ENCODE measurements around the gene SOX1.

The SOX1 gene

DNA sequence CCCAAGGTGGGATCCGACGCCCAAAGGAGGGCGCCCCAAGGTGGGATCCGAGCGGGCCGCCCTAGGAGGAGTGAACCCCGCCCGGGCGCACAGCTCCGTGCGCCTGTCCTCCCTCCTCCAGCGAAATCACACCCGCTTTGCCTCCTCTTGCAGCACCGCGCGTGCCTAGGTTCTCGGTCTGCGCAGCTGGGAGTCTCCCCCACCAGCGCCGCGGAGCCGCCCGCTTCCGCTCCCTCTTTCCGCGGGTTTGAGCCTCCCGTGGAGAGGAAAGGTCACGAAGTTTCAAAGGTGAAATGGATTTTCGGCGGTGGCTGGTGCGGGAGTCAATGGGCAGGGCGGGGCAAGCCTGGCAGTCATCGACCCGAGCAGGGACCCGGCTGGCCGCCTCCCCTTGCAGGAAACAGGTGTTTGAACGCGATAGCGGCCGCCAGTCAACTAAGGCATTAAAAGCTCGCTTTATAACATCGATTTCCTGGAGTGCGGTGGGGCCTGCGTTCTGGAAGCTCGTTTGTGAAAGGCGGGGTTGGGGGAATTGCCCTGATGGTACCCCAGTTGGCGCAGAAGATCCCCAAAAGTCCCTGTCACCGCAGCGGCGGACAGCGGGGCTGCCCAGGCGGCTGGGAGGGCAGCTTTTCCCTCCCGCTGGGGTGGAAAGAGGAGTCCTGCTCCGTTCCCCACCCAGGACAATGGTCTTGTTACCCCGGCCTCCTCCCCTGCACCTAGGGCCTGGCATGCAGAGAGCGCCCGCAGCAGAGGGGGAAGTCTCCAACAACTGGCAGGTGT is 9.0 kb upstream of the SOX1 start:
- in situ Hi-C loops (cut with HindIII; ENCODE audit: low pct_ligation_motif_present, low pct_unique_long_range_greater_than_20kb, low sequenced_read_pairs) = no loop called here
- no peak for DNase-seq

DNA sequence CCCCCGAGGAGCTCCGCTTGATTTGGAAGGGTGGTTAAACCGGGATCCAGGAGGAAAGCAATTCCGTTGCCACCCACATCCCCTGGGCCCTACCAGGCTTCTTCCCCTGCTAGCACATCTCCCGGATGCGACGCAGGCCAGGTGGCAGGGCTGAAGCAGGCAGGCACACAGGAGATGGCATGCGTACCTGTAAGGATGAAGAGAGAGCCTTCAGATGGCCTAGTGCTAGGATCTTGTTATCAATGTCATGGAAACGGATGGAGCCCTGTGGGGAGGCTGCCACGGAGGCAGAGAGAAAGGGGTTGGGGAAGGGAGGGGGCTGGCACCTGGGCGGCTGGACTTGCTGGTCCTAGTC is 8.5 kb upstream of the SOX1 start:
- no peak for DNase-seq
- in situ Hi-C loops (cut with HindIII; ENCODE audit: low pct_ligation_motif_present, low pct_unique_long_range_greater_than_20kb, low sequenced_read_pairs) = no loop called here

DNA sequence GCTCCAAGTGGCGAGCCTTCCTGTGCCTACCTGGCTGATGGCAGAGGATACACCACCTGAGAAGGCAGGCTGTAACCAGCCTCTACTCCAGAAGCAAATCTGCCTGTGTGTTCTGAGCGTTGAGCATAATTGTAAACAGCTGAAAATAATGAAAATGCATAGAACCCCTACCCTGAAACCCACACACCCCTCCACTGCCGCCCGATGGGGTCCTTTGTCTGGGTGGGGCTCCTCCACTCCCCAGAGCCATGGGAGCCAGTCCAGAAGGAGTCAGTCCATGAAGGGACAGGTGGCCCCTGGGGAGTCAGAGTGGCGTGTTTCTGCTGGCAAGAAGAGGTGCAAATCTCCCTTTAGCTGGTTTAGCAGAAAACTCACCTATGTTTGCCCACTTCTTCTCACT is 8.0 kb upstream of the SOX1 start:
- in situ Hi-C loops (cut with HindIII; ENCODE audit: low pct_ligation_motif_present, low pct_unique_long_range_greater_than_20kb, low sequenced_read_pairs) = no loop called here

DNA sequence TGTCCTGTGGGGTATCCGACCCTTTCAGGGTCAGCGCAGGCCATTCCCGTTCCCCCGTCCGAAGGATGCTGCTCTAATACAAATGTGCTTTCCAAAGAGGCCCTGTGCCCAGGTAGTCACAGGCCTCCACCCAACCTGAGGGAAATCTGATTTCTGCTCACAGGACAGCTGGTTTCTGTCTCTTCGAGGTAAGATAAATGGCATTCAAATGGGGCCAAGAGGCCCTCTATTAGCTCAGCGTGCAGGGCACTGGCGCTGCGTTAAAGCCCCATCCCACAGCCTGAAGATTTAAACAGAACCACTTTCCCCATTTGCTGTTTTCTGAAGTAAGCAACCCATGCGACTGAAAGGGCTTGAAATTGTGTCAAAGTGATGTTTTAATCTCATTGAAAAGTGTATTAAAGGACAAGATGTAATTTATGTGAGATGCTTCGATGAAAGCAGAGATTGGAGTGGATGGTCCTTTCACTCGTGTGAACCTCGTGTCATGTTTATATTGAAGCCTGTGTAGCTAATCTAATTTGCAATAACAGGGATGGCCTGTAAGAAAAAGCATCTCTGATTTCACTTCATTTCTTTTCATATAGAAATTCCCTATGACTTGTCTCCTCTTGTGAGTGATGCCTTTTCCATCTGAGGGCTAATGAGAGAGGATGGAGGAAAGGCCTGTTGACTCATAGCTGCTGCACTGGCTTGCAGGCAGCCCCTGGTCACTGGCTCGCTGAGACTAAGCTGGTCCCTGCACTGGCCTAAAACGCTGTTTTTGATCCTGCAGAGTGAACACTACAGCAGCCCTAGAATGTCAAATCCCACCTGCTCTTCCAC is 7.3 kb upstream of the SOX1 start:
- no peak for DNase-seq
- in situ Hi-C loops (cut with HindIII; ENCODE audit: low pct_ligation_motif_present, low pct_unique_long_range_greater_than_20kb, low sequenced_read_pairs) = no loop called here

More for the DNA sequence above, 8.0 kb upstream of the SOX1 start:
- DNase-seq = no peak

DNA sequence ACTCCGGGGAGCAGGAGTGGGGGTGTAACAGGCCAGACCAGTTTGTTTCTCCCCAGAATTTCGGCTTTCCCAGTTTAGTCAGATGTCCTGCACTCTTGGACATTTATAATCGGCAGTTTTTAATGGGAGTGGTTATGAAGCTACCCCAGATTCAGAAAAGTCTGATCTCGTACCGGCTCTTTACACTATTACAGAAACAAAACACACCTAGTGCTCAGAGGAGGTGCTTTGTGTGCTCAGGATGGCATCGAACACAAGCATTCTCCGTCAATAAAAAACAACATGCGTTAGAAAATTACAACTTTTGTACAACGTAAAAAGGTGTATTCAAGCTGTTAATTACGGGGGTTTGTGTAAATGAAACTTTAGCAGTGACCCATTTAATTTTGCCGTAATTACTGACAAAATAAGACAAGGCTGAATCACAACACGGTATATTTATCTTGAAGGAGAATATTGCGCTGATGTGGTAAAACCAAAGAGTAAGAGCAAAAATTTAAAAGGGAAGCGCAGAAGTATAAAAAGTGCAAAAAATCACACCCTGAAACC is 6.6 kb upstream of the SOX1 start:
- in situ Hi-C loops (cut with HindIII; ENCODE audit: low pct_ligation_motif_present, low pct_unique_long_range_greater_than_20kb, low sequenced_read_pairs) = no loop called here
- DNase-seq = no peak

DNA sequence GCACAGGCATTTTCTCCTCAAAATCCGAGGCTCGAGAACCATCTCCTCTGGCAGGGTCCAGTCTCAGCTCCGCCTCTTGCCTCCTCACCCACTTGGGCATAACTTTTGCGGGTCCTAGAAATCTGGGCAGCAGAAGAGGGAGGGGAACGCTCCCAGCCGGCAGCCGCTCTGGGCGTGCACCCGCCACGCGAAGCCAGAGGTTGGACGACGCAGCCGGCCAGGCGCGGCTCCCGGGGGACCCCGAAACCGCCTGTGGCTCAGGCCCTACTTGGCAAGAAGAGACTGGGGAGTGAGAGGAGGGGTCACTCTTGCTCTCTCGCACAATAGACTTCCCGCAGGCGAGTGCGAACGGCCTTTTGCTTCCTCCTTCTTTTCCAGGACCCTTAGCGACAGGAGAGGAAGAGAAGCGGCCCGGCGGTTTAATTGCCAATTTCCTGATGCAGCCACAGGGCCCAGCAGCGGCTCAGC is 6.0 kb upstream of the SOX1 start:
- no peak for DNase-seq
- in situ Hi-C loops (cut with HindIII; ENCODE audit: low pct_ligation_motif_present, low pct_unique_long_range_greater_than_20kb, low sequenced_read_pairs) = no loop called here

DNA sequence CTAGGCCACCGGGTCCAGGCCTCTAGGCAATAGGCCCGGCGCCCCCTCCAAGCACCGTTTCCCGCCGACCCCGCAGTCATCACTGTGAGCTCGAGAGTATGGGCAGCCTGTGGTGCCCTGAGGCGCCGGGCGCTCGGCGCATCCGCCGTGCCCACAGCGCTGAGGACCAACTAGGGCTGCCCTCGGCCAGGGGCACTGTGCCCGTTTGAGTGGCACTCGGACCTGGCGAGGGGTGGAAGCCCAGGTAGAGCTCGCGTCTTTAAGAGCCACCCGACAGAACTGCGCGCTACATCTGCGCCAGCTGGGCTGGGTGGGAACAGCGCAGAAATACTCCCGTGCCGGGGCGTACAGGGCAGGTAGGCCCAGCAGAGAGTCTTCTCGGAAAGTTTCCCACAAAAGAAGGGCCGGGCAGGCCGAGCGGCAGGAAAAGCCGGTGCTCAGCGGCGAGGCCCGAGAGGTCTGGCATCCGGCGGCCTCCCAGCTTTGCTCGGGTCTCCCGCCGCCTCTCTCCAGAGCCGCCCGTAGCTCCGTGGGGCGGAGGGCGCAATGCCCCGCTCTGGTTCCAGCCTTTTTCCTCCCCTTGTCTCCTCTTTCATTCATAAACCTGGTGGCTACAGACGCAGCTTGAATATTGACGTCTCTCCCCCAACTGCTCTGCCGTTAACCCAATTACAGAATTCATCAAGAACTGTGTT is 5.4 kb upstream of the SOX1 start:
- DNase-seq = no peak
- in situ Hi-C loops (cut with HindIII; ENCODE audit: low pct_ligation_motif_present, low pct_unique_long_range_greater_than_20kb, low sequenced_read_pairs) = no loop called here

DNA sequence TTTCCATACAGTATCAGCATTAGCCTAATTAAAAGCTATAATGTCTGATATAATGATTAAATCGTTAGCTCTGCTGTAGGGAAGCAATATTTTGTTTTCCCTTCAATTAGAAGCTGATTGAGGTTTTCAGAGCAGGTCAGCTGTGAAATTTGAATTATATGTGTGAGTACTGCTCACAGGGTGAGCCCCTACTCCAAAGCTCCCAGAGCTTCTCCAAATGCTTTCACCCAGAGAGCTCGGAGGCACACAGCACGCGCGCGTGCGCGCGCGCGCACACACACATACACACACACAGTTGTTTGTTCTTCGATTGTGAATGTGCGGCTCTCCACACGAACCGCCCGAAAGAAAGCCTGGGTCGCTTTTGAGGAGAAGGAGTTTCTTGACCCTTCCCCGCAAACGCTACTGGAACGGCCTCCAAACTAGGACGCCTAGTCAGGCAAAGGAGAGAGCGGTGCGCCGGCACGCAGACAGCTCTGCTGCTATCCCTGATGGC is 4.8 kb upstream of the SOX1 start:
- in situ Hi-C loops (cut with HindIII; ENCODE audit: low pct_ligation_motif_present, low pct_unique_long_range_greater_than_20kb, low sequenced_read_pairs) = no loop called here
- DNase-seq = no peak

DNA sequence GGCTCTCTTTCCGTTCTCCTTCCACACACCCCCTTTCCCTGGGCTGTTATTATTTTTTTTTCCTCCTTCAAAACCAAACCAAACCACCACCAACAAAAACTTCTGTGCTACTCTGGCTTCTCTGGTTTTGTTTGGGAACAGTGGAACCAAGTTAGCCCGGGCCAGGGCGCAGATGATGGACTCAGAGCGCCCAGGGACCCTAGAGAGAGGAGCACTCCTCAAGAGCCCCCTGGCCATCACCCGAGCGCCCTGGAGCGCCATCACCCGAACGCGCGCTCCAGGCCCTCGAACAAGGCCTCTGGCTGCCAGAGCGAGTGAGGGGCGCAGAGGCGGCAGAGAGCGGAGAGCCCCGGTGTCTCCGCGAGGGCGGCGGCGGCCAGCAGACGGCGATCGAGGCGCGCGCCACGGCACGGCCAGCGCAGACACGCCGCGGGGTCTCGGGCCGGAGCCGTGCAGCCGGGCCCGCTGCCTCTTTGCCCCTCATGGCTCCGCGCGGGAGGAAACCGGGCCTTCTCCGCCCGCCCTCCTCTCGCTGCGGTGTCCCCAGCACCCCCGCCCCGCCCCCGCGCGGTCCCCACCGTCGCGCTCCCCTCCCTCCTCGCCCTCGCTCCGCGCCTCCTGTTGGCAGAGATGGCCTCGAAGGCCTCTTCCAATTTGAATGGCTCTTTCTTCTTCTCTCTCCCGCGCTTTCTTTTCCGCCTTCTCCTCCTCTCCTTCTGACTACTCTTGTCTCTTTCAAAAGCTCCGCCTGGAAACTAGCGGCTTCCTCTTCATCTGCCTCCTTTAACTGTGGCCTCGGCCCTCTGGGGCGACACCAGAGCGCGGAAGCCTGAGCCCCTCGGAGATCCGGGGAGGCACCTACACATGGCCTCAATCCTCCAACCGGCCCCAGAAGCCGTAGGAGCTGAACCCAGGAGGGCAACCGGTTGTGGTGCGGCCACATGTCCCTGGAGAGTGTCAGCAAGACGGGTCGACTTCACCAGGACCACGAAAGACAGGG is 4.1 kb upstream of the SOX1 start:
- in situ Hi-C loops (cut with HindIII; ENCODE audit: low pct_ligation_motif_present, low pct_unique_long_range_greater_than_20kb, low sequenced_read_pairs) = no loop called here
- DNase-seq = no peak

DNA sequence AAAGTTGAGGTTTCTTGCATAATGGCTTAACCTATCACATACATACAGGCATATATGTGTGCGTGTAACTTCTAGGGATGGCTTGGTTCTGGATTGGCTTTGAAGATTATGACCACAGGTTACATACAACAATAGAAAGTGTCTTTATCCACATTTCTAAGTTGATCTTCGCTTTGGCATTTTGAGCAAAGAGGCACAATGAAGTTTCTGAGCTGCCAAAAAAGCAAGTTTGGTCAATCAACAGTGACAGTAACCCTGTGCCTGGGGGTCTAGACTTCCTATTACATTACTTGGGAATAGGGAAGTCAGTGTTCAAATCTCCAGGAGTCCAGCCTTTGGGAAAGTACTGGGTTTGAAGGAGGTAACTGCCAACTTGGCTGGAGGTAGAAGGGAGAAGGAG is 3.1 kb upstream of the SOX1 start:
- DNase-seq = no peak
- in situ Hi-C loops (cut with HindIII; ENCODE audit: low pct_ligation_motif_present, low pct_unique_long_range_greater_than_20kb, low sequenced_read_pairs) = no loop called here

DNA sequence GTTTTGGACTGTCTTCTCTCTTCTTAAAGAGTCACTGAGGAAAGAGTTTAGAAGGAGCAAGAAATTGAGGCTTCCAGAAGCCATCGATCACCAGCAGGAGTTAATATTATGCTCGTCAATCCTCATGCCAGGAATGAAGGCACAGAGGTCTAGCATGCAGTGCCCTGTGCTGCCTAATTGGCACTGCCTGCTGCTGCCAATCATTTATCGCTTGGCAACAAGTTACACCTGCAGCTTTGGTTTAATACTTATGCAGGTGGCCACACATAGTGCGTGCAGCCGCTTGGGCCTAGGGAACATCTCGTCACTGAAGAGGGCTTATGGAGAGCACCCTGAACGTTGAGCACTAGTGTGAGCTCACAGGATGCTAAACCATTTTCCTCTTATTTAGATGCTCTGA is 2.7 kb upstream of the SOX1 start:
- in situ Hi-C loops (cut with HindIII; ENCODE audit: low pct_ligation_motif_present, low pct_unique_long_range_greater_than_20kb, low sequenced_read_pairs) = no loop called here

DNA sequence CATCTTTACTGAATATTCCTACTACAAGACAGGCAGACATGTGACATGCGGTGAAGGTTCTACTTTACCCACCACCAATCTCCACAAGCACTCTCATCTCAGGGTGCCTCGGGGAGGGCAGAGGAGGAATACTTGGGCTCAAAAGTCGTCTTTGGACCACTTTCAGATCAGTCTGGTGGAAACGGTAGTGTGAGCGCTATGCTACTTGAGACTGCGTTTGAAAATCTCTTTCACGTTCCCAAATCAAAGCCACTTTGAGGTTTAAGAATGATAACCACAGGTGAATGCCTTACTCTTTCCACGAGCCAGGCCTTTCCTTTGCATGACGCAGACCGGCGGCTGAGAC is 1.5 kb upstream of the SOX1 start:
- DNase-seq = no peak
- in situ Hi-C loops (cut with HindIII; ENCODE audit: low pct_ligation_motif_present, low pct_unique_long_range_greater_than_20kb, low sequenced_read_pairs) = no loop called here

More for the DNA sequence above, 2.7 kb upstream of the SOX1 start:
- DNase-seq = no peak

DNA sequence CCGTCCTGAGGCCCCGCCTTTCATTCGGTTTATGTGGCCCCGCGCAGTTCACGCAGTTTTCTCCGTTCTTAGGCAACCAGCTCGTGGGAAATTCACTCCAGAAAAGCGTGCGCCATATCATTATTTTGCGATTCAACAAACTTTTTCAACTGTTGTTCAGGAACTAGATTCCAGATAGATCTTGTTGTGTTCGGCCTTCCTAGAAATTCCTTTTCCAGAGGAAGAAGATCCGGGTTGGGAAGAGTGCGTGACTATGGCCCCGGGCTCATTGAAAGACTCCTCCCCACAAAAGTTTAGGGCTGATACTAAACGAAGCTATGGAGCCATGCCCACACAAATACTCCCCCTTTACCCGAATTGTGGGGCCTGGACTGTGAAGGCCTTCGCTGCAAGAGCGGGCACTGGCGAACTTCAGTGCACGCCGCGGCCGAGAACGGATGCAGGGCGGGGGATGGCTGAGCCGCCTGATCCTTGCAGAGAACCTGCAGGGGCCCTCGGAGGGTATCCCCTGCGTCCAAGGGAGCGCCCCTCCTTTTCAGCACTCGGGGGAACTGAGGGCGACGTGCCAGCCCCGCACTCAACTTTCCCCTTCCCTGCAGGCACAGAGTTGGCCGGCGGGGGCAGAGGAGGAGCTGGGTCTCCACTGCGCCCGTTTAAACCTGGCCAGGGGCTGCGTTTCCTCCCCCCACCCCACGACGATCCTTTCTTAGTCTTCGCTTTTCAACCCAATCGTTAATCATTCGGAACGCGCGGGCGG is 904 bp upstream of the SOX1 start:
- in situ Hi-C loops (cut with HindIII; ENCODE audit: low pct_ligation_motif_present, low pct_unique_long_range_greater_than_20kb, low sequenced_read_pairs) = no loop called here
- DNase-seq = no peak

DNA sequence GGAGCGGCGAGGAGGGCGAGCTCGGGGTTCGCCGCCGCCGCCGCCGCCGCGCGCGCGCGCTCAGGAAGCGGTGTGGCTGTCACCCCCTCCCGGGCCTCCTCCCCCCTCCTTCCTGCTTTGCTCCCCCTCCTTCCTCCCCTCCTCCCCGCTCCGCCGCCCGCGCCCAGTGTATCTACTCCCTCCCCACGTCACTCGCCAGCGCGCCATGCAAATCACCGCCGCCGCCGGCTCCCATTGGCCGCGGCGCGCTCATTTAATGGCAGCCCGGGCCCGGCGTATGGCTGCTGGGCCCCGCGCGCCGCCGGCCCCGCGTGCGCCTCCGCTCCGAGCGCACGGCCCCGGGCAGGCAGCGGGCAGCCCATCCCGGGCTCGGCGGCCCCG is 335 bp upstream of the SOX1 start:
- DNase-seq = no peak

DNA sequence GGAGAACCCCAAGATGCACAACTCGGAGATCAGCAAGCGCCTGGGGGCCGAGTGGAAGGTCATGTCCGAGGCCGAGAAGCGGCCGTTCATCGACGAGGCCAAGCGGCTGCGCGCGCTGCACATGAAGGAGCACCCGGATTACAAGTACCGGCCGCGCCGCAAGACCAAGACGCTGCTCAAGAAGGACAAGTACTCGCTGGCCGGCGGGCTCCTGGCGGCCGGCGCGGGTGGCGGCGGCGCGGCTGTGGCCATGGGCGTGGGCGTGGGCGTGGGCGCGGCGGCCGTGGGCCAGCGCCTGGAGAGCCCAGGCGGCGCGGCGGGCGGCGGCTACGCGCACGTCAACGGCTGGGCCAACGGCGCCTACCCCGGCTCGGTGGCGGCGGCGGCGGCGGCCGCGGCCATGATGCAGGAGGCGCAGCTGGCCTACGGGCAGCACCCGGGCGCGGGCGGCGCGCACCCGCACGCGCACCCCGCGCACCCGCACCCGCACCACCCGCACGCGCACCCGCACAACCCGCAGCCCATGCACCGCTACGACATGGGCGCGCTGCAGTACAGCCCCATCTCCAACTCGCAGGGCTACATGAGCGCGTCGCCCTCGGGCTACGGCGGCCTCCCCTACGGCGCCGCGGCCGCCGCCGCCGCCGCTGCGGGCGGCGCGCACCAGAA is 1.1 kb downstream of the SOX1 start:
- no peak for DNase-seq
- in situ Hi-C loops (cut with HindIII; ENCODE audit: low pct_ligation_motif_present, low pct_unique_long_range_greater_than_20kb, low sequenced_read_pairs) = no loop called here

More for the DNA sequence above, 335 bp upstream of the SOX1 start:
- in situ Hi-C loops (cut with HindIII; ENCODE audit: low pct_ligation_motif_present, low pct_unique_long_range_greater_than_20kb, low sequenced_read_pairs) = no loop called here

DNA sequence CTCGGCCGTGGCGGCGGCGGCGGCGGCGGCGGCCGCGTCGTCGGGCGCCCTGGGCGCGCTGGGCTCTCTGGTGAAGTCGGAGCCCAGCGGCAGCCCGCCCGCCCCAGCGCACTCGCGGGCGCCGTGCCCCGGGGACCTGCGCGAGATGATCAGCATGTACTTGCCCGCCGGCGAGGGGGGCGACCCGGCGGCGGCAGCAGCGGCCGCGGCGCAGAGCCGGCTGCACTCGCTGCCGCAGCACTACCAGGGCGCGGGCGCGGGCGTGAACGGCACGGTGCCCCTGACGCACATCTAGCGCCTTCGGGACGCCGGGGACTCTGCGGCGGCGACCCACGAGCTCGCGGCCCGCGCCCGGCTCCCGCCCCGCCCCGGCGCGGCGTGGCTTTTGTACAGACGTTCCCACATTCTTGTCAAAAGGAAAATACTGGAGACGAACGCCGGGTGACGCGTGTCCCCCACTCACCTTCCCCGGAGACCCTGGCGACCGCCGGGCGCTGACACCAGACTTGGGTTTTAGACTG is 1.7 kb downstream of the SOX1 start:
- in situ Hi-C loops (cut with HindIII; ENCODE audit: low pct_ligation_motif_present, low pct_unique_long_range_greater_than_20kb, low sequenced_read_pairs) = no loop called here
- no peak for DNase-seq
